SK-N-SH (cell line): ENCODE data around the gene CAMKMT.

Source experiments
- CTCF ChIP-seq: fragments of 200-600 bp; sonication (generic); IDR thresholded peaks from 2 replicates; pipeline ENCODE4 v1.6.1; 2017; ENCODE audit warnings: antibody characterized with exemption, mild to moderate bottlenecking, moderate library complexity
- EP300 ChIP-seq, 2 experiments: IDR thresholded peaks; 2 replicates each; pipeline versions ENCODE4 v1.4.0 to v1.6.1; 2012; ENCODE audit warnings: borderline replicate concordance in 1 of 2, low read depth in 1 of 2, low read length in 1 of 2
- EZH2phosphoT487 ChIP-seq: fragments of 200-600 bp; sonication (generic); IDR thresholded peaks from 2 replicates; pipeline ENCODE4 v1.6.1; 2017; ENCODE audit warnings: low read depth, mixed run types, mild to moderate bottlenecking, antibody characterized with exemption, moderate library complexity, borderline replicate concordance
- FOXJ3 ChIP-seq: sonication (generic); formaldehyde crosslinking; IDR thresholded peaks from 2 replicates; pipeline ENCODE4 v1.5.1; 2020; ENCODE audit warnings: mild to moderate bottlenecking, missing genetic modification reagents
- GATA2 ChIP-seq: sonication (generic); formaldehyde crosslinking; IDR thresholded peaks from 2 replicates; pipeline ENCODE4 v1.5.0; 2020; ENCODE audit warnings: mild to moderate bottlenecking, missing genetic modification reagents
- IRF3 ChIP-seq: fragments of 150-350 bp; IDR thresholded peaks from 2 replicates; pipeline ENCODE4 v1.6.1; 2016; ENCODE audit warnings: mild to moderate bottlenecking, low read depth, low read length
- NRF1 ChIP-seq: IDR thresholded peaks from 2 replicates; pipeline ENCODE4 v1.6.1; 2012; ENCODE audit warnings: low read depth, mild to moderate bottlenecking, low read length
- PBX3 ChIP-seq: IDR thresholded peaks from 2 replicates; pipeline ENCODE4; 2012
- POLR2AphosphoS5 ChIP-seq: IDR thresholded peaks from 2 replicates; pipeline ENCODE4 v1.6.1; 2012; ENCODE audit warnings: low read depth, low read length
- REST ChIP-seq: IDR thresholded peaks from 2 replicates; pipeline ENCODE4 v1.6.1; 2012; ENCODE audit warnings: mild to moderate bottlenecking, low read depth, low read length, moderate library complexity
- SMC3 ChIP-seq: IDR thresholded peaks from 2 replicates; pipeline ENCODE4 v1.6.1; 2012; ENCODE audit warnings: low read depth, low read length, improper control_type of control experiment
- TAF1 ChIP-seq: IDR thresholded peaks from 2 replicates; pipeline ENCODE4 v1.6.1; 2012; ENCODE audit warnings: low read depth, mild to moderate bottlenecking, low read length, moderate library complexity, borderline replicate concordance
- TEAD4 ChIP-seq: IDR thresholded peaks from 2 replicates; pipeline ENCODE4 v1.4.0; 2012; ENCODE audit warnings: mild to moderate bottlenecking, borderline replicate concordance; ENCODE audit not compliant: insufficient read depth

GRCh38 chr2:44778671-44779476, 417.1 kb downstream of the CAMKMT start:
- no peak for TF ChIP-seq IRF3
- no peak for TF ChIP-seq CTCF
- no peak for TF ChIP-seq NRF1
- no peak for TF ChIP-seq GATA2 (CRISPR knock-in tag)
- TF ChIP-seq PBX3: no peak
- TF ChIP-seq POLR2AphosphoS5: no peak
- no peak for TF ChIP-seq EZH2phosphoT487
- TF ChIP-seq SMC3: no peak
- TF ChIP-seq TAF1: no peak
- TF ChIP-seq FOXJ3 (CRISPR knock-in tag): no peak
- TF ChIP-seq TEAD4: no peak
- TF ChIP-seq EP300 (IDR thresholded peaks at IDR 0.05; ENCODE audit: borderline replicate concordance in 1 of 2, low read depth in 1 of 2, low read length in 1 of 2): no peak
- no peak for TF ChIP-seq REST
